Left kidney (tissue), 2 donors: ENCODE data around the gene IL1A. TPM values are rescaled to one million over a fixed set of nuclear protein-coding genes. Genes with fewer than 3 reads are reported as not detected.

ENCODE experiments used
- DNase-seq: peaks from one replicate; pipeline ENCODE4 v3.0.0-alpha.2; 2013
- polyA plus RNA-seq: library from polyadenylated mRNA; unstranded; fragments of 120-200 nt; gene quantifications from one replicate; pipeline ENCODE4 v1.2.1, GENCODE V29; 2013; ENCODE audit not compliant: insufficient read length

The IL1A gene
- polyA plus RNA-seq, 1 donor, result 0.17 TPM

- DNase-seq, result peak; percentile 21
Measured at GRCh38 chr2:112818094-112818902, 34.0 kb upstream of the IL1A start.

GRCh38 chr2:112817082-112817689, 32.9 kb upstream of the IL1A start:
- no peak for DNase-seq

GRCh38 chr2:112814278-112814677, 30.0 kb upstream of the IL1A start:
- DNase-seq, result no peak

GRCh38 chr2:112813280-112813966, 29.1 kb upstream of the IL1A start:
- no peak for DNase-seq

- no peak for DNase-seq
Measured at GRCh38 chr2:112812318-112813267, 28.3 kb upstream of the IL1A start.

GRCh38 chr2:112811841-112812306, 27.6 kb upstream of the IL1A start:
- no peak for DNase-seq

GRCh38 chr2:112811276-112811831, 27.1 kb upstream of the IL1A start:
- DNase-seq, result no peak

GRCh38 chr2:112809112-112809511, 24.8 kb upstream of the IL1A start:
- DNase-seq, result no peak

GRCh38 chr2:112807233-112807807, 23.0 kb upstream of the IL1A start:
- DNase-seq, result no peak

GRCh38 chr2:112805542-112805941, 21.2 kb upstream of the IL1A start:
- no peak for DNase-seq

- no peak for DNase-seq
Measured at GRCh38 chr2:112803691-112804521, 19.6 kb upstream of the IL1A start.

- DNase-seq, result no peak
Measured at GRCh38 chr2:112800881-112801583, 16.7 kb upstream of the IL1A start.

- no peak for DNase-seq
Measured at GRCh38 chr2:112798979-112799975, 15.0 kb upstream of the IL1A start.

- no peak for DNase-seq
Measured at GRCh38 chr2:112796486-112796885, 12.2 kb upstream of the IL1A start.

- DNase-seq, result peak; percentile 31
Measured at GRCh38 chr2:112795774-112796173, 11.5 kb upstream of the IL1A start.

GRCh38 chr2:112794841-112795240, 10.5 kb upstream of the IL1A start:
- DNase-seq, result no peak

GRCh38 chr2:112794131-112794733, 9.9 kb upstream of the IL1A start:
- DNase-seq, result no peak
